ENCODE data around the gene CDK14. TPM values are rescaled to one million over a fixed set of nuclear protein-coding genes. Genes with fewer than 3 reads are reported as not detected.

CDK14 gene
- total and polyA plus RNA-seq, 10 of the 15 experiments (the other 5 are each of a cell fraction or from before 2014, with no cell fraction given): 6.5 to 61.3 (median 24.2) TPM

DNA sequence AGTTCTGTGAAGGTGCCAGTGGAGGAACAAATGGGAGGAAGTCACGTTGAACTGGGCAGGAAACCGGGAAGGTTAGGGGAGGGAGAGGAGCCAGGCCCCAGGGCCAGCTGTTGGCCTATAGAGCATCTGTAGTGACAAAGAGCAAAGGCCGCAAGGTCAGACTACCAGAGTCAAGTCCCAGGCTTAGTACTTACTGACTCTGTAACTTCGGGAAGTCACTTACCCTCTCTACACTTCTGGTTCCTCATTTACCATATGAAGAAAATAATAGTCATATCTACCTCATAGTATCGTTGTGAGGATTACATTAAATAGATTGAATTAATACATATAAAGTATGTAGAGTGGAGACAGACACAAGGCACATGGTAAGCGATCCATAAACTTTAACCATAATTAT lies 566.3 kb downstream of the CDK14 start:
- Histone ChIP-seq H4K20me1 (ENCODE audit: control insufficient read depth, insufficient read depth) (no peaks in the 10 kb centered on the region; the same call in 1 of the 2 replicates), H3K9ac (ENCODE audit: control insufficient read depth, insufficient read depth, low read length) (no peak overlapping the region), H3K4me2 (ENCODE audit: control insufficient read depth, insufficient read depth) (no peak overlapping the region), H3K4me1 (ENCODE audit: control insufficient read depth, insufficient read depth, low read length) (peaks cover 9% of the 10 kb centered on the region), H3K79me2 (ENCODE audit: control insufficient read depth, insufficient read depth, low read length) (no peaks in the 10 kb centered on the region), H3K36me3 (ENCODE audit: control insufficient read depth in 2 of 2, insufficient read depth in 2 of 2, low read length in 1 of 2) (no peaks in the 10 kb centered on the region), H3K27me3 (replicated peaks in 1 of 2; ENCODE audit: control insufficient read depth in 2 of 2, insufficient read depth in 2 of 2, low read length in 1 of 2) (no peaks in the 10 kb centered on the region), H3K27ac (ENCODE audit: control insufficient read depth, insufficient read depth) (no peak overlapping the region), H3K4me3 (no peak overlapping the region), H3K9me3 (replicated peaks; ENCODE audit: control insufficient read depth, insufficient read depth, low read length) (no peaks in the 10 kb centered on the region), H2AFZ (ENCODE audit: control insufficient read depth, low read depth, low read length) (no peak overlapping the region)
- ChIA-PET POLR2A (no interaction called here), SMC1A (ENCODE audit: uncharacterized antibody, unreplicated experiment) (interaction anchor here (1.1 kb wide), 1 partner anchor 77 kb away, joined by 3 read pairs; no protein-coding TSS in a partner anchor), CTCF (no interaction called here), RAD21 (ENCODE audit: unreplicated experiment) (no interaction called here)
- ATAC-seq (no peak), DNase-seq (ENCODE audit: low read depth, low spot score) (no peak), FAIRE-seq (no peak)
- WGBS (ENCODE audit: insufficient coverage, insufficient replicate concordance, low lambda C conversion rate, missing lambda C conversion rate): 64% methylated on average over 6 of the region's 6 CpGs
- intact Hi-C loops (cut with micrococcal nuclease; ENCODE audit: unreplicated experiment): no loop called here
- in situ Hi-C loops (cut with MboI): no loop called here
- no peak for TF ChIP-seq SUZ12 (IDR thresholded peaks at IDR 0.05; ENCODE audit: unreplicated experiment)
- no peak for TF ChIP-seq WRNIP1 (IDR thresholded peaks at IDR 0.05; ENCODE audit: borderline replicate concordance, low read depth, low read length)
- no peak for TF ChIP-seq SP1 (IDR thresholded peaks at IDR 0.05; ENCODE audit: low read depth, low read length)
- TF ChIP-seq YY1 (IDR thresholded peaks at IDR 0.05; ENCODE audit: low read depth, low read length): no peak
- no peak for TF ChIP-seq FOXM1 (IDR thresholded peaks at IDR 0.05; ENCODE audit: low read depth, low read length)
- no peak for TF ChIP-seq ZBTB11 (CRISPR knock-in tag; IDR thresholded peaks at IDR 0.05)
- no peak for TF ChIP-seq HDGF (IDR thresholded peaks at IDR 0.05)
- TF ChIP-seq IKZF1 (conservative IDR thresholded peaks at IDR 0.05): no peak
- BruUV-seq (replicated peaks): no TSS peak

Data from GM12878 (cell line).